HG02885 (cell line): ENCODE measurements around the gene TMEM231.
"Not testable (repeated sequence)": the region's sequence is repeated elsewhere in the genome, so short reads cannot be mapped to it uniquely, and the experiment has no call there.

ENCODE experiments used
- ATAC-seq: cut with Tn5 transposase; IDR thresholded peaks from one replicate; pipeline ENCODE4 v1.9.1; 2021; ENCODE audit warnings: mild to moderate bottlenecking; ENCODE audit not compliant: unreplicated experiment, poor library complexity

Gene TMEM231

GRCh38 chr16:75570396-75571065 is 14.5 kb upstream of the TMEM231 start:
- peak; percentile 22 for ATAC-seq

GRCh38 chr16:75567911-75568310 is 11.9 kb upstream of the TMEM231 start:
- no peak for ATAC-seq

- peak; percentile 3 for ATAC-seq
These were observed 10.8 kb upstream of the TMEM231 start for GRCh38 chr16:75566758-75567255.

- ATAC-seq = peak; percentile 69
These were observed 10.1 kb upstream of the TMEM231 start, which contains the start of gene GABARAPL2 for GRCh38 chr16:75566040-75566757. GABARAPL2 (plus strand) TSS chr16:75566379; CDS start chr16:75566487, 108 bp downstream.

GRCh38 chr16:75565640-75566039 is 9.6 kb upstream of the TMEM231 start:
- ATAC-seq = no peak

- no peak for ATAC-seq
These were observed 3.7 kb upstream of the TMEM231 start for GRCh38 chr16:75559564-75560372.

GRCh38 chr16:75558846-75559401 is 2.9 kb upstream of the TMEM231 start:
- ATAC-seq = no peak

GRCh38 chr16:75556431-75556950 is 439 bp upstream of the TMEM231 start:
- ATAC-seq = no peak

- peak; percentile 45 for ATAC-seq
These were observed 792 bp downstream of the TMEM231 start for GRCh38 chr16:75555213-75555706.

GRCh38 chr16:75552951-75553350 is 3.1 kb downstream of the TMEM231 start:
- no peak for ATAC-seq

GRCh38 chr16:75550211-75550662 is 5.8 kb downstream of the TMEM231 start:
- peak; percentile 78 for ATAC-seq

- ATAC-seq = not testable (repeated sequence)
These were observed 7.6 kb downstream of the TMEM231 start for GRCh38 chr16:75548456-75548855.

- no peak for ATAC-seq
These were observed 9.8 kb downstream of the TMEM231 start for GRCh38 chr16:75546293-75546692.

- ATAC-seq = not testable (repeated sequence)
These were observed 10.2 kb downstream of the TMEM231 start for GRCh38 chr16:75545879-75546278.

- ATAC-seq = not testable (repeated sequence)
These were observed 13.6 kb downstream of the TMEM231 start for GRCh38 chr16:75542462-75542861.

- ATAC-seq = no peak
These were observed 14.8 kb downstream of the TMEM231 start for GRCh38 chr16:75541236-75541635.

GRCh38 chr16:75538882-75539565 is 17.0 kb downstream of the TMEM231 start:
- ATAC-seq = not testable (repeated sequence)

GRCh38 chr16:75537776-75538175 is 18.3 kb downstream of the TMEM231 start:
- ATAC-seq = no peak

GRCh38 chr16:75535901-75536300 is 20.2 kb downstream of the TMEM231 start, which contains the start of gene CHST5:
CHST5 (minus strand) TSS chr16:75536108; CDS start chr16:75530384, 5,724 bp downstream.
- no peak for ATAC-seq
